HG03064 (cell line): ENCODE results near the gene YIPF3.
"Not testable (repeated sequence)": the region's sequence is repeated elsewhere in the genome, so short reads cannot be mapped to it uniquely, and the experiment has no call there.

Source experiments
- ATAC-seq: cut with Tn5 transposase; IDR thresholded peaks from one replicate; pipeline ENCODE4 v1.9.1; 2021; ENCODE audit warnings: low read depth; ENCODE audit not compliant: unreplicated experiment

The YIPF3 gene

GRCh38 chr6:43516697-43517504, at the start of gene YIPF3, which contains the start of gene POLR1C:
Gene YIPF3, minus strand, starts transcription at chr6:43516926. Its CDS starts 119 bp downstream, at chr6:43516807.
Gene POLR1C, plus strand, starts transcription at chr6:43517089. Its CDS starts 21 bp downstream, at chr6:43517110.
- ATAC-seq, result peak; percentile 68

DNA sequence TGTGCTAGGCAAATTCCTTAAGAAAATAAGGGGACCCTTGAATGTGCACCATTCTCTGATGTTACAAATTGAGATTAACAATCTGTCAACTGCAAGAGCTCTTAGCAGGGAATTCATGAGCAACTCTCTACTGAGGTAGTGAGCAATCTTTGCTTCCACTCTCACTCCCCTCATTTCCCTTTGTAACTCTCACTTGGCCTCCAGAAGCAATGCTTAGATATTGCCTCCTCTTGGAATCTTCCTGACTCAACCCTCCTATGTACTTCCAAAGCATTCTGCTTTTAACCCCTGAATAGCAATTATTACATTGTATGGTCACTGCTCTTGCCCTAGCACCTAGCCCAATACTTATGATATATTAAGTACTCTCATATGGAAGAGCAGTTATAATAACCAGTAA, 42.6 kb upstream of the YIPF3 start:
- ATAC-seq, result no peak

DNA sequence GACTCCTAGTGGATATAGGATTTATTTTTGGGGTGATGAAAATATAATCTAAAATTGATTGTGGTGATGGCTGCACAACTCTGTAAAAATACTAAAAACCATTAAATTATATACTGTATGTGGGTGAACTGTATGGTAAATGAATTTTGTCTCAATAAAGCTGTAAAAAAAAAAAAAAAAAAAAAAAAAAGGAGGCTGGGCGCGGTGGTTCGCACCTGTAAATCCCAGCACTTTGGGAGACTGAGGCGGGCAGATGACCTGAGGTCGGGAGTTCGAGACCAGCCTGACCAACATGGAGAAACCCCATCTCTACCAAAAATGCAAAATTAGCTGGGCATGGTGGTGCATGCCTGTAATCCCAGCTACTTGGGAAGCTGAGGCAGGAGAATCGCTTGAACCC, 40.9 kb upstream of the YIPF3 start:
- not testable (repeated sequence) for ATAC-seq

GRCh38 chr6:43547222-43547621, 30.5 kb upstream of the YIPF3 start:
- ATAC-seq, result no peak

DNA sequence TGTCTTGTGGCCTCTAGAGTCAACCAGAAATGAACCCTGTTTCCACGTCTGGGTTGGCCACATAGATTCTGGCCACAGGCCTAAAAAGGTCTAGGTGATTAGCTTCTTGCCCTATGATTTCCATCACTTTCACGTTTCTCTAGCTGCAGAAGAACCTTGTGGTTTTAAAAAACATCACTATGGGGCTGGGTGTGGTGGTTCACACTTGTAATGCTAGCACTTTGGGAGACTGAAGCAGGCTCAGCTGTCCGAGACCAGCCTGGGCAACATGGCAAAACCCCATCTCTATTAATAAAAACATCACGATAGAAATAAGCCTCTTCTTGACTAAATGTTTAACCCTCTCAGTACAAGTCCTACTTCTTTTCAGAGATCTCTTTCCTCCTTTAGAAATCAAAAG, 27.7 kb upstream of the YIPF3 start:
- ATAC-seq, result no peak

DNA sequence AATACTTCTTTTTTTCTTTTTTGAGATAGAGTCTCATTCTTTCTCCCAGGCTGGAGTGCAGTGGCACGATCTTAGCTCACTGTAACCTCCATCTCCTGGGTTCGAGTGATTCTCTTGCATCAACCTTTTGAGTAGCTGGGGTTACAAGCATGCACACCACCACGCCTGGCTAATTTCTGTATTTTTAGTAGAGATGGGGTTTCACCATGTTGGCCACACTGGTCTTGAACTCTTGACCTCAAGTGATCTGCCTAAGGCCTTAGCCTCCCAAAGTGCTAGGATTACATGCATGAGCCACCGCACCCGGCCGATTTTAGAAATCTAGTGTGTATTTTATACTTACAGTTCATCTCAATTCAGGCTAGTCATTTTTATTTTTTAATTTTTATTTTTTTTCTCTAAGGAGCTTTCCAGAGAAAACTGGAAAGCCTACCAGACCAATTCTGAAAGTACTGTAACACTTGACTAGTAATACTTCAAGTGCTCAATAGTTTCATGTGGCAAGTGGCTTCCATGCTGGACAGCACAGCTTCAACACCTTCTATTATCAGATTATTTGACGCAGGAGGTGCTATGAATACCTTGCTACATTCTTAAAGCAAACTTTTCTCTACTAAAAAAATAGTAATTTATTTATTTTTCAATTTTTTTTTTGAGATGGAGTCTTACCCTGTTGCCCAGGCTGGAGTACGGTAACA, 25.2 kb upstream of the YIPF3 start:
- ATAC-seq, result peak; percentile 57

DNA sequence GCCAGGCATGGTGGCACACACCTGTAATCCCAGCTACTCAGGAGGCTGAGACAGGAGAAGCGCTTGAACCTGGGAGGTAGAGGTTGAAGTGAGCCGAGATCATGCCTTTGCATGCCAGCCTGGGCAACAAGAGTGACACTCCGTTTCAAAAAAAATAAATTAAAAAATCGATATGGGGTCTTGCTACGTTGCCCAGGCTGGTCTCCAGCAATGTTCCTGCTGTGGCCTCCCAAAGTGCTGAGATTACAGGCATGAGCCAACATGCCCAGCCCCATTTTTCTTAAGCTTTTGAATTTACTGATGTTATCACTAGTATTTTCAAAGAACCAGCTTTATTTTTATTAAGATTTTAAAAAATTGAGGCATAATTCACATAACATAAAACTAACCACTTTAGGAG, 23.8 kb upstream of the YIPF3 start:
- no peak for ATAC-seq

- not testable (repeated sequence) for ATAC-seq
These were observed 22.7 kb upstream of the YIPF3 start for GRCh38 chr6:43539409-43539808.

GRCh38 chr6:43538986-43539385, 22.3 kb upstream of the YIPF3 start:
- ATAC-seq, result not testable (repeated sequence)

DNA sequence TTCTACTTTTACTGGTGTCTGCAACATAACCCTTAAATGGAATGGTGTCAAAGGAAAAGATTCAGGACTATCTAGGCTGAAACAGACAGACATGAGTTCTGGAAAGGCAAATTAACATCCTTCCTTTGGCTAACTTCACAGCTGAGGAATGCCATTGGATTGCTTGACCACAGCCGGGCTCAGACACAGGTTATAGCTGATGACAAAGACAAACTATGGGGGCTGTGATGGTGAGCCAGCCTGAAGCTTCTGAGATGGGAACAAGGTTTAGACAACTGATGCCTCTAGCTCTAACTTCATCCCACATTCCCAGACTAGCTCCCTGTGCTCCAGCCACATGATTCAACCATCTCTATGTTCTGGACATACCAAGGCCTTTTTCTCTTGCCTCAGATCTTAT, 15.5 kb upstream of the YIPF3 start:
- ATAC-seq, result no peak

GRCh38 chr6:43524483-43524961, 7.8 kb upstream of the YIPF3 start:
- ATAC-seq, result no peak

DNA sequence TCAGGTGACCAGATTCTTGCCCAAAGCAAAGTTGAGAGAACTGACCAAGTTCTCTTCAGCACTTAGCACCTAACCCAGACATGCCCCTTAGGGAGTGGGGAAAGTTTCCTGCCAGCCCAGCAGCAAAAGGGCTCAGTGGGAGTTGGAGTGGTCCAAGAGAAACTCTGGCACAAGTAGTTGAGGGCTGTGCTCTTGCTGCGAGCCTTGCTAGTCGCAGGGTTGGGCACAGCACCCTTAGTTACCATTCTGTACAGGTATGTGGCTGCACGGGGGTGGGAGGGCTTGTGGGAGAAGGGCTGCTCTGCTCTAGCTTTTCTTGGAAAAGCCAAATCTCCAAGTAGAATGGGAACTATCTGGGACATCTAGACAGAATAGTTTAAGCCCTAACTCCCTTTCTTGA, 6.6 kb upstream of the YIPF3 start:
- no peak for ATAC-seq

DNA sequence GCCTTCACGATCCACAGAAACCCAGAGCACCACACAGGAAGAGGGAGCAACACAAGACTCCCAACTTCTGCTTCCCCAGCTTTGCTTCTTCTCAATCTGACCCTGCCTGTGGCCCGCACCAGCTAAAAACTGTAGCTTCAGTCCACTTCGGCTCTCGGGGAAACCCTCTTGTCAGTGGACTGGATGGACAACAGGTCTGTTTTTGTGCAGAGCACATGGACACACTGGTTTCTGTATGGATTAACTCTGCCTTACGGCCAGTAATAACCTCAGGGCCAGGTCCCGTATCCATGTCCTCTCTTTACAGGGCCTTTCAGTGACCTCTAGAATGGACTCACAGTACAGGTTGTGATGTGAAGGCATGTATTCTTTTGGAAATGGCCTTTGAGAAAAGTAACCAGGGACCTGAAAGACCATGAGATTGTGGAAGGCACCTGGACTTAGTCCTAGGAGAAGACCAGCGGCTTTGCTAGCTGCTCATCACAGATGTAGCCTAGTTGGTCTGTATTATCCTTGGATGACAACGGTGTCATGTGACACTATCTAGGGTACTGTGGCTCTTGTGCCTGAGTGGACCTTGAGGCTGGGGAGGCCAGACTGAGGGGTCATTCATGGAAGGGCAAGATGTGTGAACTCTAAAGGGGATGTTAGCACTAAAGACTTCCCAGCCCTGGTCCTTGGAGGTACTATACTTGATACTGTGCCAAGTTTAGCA, 6.0 kb upstream of the YIPF3 start:
- no peak for ATAC-seq

DNA sequence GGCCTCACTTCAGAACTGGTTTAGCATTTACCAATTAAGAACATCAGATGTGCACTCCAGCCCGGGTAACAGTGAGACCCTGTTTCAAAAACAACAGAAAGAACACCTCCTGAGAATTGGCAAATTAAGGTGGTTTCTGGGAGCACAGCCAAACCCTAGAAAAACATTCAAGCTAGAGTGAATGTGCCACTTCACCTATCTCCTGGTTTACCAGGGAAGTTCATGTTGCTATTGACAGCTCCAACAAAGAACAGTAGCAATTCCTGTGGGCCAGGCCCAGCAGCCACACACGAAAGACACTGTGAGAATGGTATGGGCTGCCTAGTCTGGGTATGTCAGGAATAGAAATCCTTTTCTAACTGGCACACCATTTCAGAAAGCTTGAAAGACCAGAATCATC, 5.1 kb upstream of the YIPF3 start:
- no peak for ATAC-seq

DNA sequence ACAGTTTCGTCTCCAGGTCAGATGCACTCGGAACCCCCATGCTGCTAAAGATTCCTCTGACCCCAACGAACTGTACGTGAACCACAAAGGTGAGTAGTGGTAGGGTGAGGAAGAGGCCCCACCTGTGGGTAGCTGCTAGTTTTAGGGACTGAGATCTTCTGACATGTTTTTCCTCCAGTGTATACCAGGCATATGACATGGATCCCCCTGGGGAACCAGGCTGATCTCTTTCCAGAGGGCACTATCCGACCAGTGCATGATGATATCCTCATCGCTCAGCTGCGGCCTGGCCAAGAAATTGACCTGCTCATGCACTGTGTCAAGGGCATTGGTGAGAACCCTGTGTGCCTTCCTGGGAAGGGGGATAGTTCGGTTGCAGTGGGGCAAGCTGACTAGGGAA, 3.4 kb upstream of the YIPF3 start:
- ATAC-seq, result no peak

GRCh38 chr6:43517505-43518357, 1.0 kb upstream of the YIPF3 start:
- no peak for ATAC-seq

GRCh38 chr6:43516367-43516696, 394 bp downstream of the YIPF3 start:
- no peak for ATAC-seq

DNA sequence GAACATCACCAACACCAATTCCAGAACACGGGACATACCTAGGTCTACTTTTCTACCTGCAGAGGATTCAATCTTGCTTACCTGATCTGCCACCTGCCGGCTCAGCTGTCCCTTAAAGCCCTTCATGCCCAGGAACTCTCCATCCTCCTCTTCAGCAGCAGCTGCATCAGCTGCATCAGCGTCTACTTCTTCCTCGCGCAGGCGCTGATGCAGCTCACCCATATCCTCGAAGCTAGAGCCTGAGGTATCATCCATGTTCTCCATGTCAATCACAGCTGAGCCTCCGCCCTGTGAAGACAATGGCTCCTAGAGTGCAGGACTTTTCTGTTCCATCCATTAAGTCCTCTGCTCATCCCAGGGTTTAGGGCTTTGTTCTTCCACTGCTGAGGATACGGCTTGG, 918 bp downstream of the YIPF3 start:
- no peak for ATAC-seq

DNA sequence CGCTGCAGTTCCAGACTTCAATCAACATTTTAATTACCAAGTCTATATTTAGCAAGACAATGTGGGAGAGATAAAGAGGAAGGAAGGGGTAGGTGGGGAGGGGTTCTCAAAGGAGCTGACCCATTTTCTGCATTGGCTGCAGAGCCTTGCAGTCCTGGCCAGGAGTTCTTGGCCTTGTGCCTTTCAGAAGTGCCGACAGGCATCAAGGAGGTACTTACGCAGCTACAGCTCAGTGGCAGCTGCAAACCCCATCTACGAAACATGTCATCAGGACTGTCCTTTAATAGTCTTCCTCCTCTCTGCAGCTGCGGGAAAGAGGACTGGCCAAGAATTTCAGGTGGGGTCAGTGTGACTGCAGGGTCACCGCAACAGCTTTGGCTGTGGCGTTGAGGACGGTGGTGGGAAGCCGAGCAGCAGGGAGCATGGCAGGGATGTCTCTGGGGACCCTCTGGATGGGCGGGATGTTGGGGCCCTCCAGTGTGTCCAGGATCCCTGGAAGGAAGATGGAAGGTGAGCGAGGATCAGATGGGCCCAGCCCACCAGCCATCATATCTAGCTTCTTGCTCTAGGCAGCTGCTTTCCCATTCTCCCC, 4.8 kb downstream of the YIPF3 start:
- ATAC-seq, result no peak

GRCh38 chr6:43510827-43511163, 5.9 kb downstream of the YIPF3 start:
- no peak for ATAC-seq
